HUES6 (cell line): ENCODE measurements around the gene PYGO2.
"Not testable (repeated sequence)": the region's sequence is repeated elsewhere in the genome, so short reads cannot be mapped to it uniquely, and the experiment has no call there.

Experiments
- H3K27ac ChIP-seq: 2 replicates; pipeline ENCODE4 v1.7.0; 2013; ENCODE audit warnings: low read depth, mild to moderate bottlenecking, low read length, inconsistent platforms
- H3K27me3 ChIP-seq: 2 replicates; pipeline ENCODE4 v1.6.1; 2013; ENCODE audit warnings: low read length; ENCODE audit not compliant: control insufficient read depth, insufficient read depth
- H3K36me3 ChIP-seq: 2 replicates; pipeline ENCODE4 v1.6.1; 2013; ENCODE audit warnings: low read length; ENCODE audit not compliant: control insufficient read depth, insufficient read depth
- H3K4me1 ChIP-seq: 2 replicates; pipeline ENCODE4 v1.6.1; 2013; ENCODE audit warnings: low read length; ENCODE audit not compliant: control insufficient read depth, insufficient read depth
- H3K4me3 ChIP-seq: 2 replicates; pipeline ENCODE4 v1.5.1; 2013; ENCODE audit warnings: low read depth, low read length
- H3K9ac ChIP-seq: one replicate; pipeline ENCODE4 v1.6.1; 2013; ENCODE audit warnings: mild to moderate bottlenecking, low read length
- H3K9me3 ChIP-seq: 2 replicates; pipeline ENCODE4 v1.6.1; 2013; ENCODE audit warnings: low read depth, low read length; ENCODE audit not compliant: control insufficient read depth, insufficient read depth

The PYGO2 gene

DNA sequence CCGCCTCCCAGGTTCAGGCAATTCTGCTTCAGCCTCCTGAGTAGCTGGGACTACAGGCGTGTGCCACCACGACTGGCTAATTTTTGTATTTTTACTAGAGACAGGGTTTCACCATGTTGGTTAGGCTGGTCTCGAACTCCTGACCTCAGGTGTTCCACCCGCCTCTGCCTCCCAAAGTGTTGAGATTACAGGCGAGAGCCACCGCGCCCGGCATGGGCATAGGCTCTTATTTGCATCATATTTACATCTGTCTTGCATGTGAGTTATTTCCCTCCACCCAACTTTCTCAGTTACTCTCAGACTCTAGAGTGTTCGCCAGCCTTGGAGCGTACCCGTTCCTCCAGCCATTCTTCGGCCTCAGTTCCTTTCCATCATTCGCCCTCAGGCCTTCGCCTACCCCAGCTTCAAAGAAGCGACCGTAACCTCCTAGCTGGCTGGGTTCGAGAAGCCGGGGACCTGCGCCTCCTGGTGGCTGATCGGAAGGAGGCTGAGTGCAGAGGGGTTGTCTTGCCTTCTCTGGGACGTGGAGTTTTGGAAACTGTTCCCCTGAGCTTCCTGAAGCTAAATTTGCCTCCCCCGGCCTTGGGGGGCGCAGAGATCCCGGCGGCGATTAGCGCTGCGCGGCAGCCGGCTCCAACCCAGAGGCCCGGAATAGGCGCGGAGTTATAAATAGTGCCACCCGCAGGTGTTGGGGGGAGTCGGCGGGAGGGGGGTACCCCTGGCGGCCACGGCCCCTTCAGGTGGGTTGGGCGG lies 37.4 kb upstream of the PYGO2 start:
- Histone ChIP-seq H3K27ac (no peak overlapping the region), H3K4me3 (peak overlapping the region; percentile 44), H3K36me3 (no peaks in the 10 kb centered on the region), H3K9ac (no peak overlapping the region), H3K9me3 (no peaks in the 10 kb centered on the region), H3K27me3 (no peaks in the 10 kb centered on the region), H3K4me1 (peaks cover 7% of the 10 kb centered on the region; the same call in 1 of the 2 replicates)

DNA sequence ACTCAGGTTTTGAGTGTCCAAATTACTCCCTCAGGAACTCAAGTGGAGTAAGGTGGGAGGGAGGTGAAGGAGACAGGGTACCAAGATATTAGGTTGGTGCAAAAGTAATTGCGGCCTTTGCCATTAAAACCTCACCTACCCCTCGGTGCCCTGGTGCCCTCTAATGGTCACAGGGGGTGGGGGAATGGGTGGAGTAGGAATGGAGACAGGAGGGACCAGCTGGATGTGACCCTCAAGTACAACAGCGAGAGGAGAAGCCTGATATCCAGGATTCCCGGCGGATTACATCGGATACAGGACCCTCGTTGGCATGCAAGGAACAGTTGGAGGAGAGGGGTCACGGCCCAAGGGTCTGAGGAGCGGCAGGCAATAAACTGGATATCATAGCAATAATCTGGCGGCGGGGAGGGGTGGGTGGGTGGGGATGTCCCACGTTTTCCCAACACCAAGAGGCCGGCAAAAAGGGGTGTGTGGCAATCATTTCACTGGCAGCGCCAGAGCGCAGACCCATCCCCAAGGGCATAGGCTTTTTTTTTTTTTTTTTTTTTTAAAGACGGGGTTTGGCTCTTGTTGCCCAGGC lies 36.7 kb upstream of the PYGO2 start:
- Histone ChIP-seq H3K27me3 (no peaks in the 10 kb centered on the region), H3K9me3 (no peaks in the 10 kb centered on the region), H3K27ac (no peak overlapping the region), H3K4me3 (no peak overlapping the region), H3K9ac (no peak overlapping the region), H3K36me3 (0 out of 2 replicates have a peak, but pooled peaks cover 2% of the 10 kb centered on the region), H3K4me1 (peaks cover 13% of the 10 kb centered on the region; the same call in 1 of the 2 replicates)

DNA sequence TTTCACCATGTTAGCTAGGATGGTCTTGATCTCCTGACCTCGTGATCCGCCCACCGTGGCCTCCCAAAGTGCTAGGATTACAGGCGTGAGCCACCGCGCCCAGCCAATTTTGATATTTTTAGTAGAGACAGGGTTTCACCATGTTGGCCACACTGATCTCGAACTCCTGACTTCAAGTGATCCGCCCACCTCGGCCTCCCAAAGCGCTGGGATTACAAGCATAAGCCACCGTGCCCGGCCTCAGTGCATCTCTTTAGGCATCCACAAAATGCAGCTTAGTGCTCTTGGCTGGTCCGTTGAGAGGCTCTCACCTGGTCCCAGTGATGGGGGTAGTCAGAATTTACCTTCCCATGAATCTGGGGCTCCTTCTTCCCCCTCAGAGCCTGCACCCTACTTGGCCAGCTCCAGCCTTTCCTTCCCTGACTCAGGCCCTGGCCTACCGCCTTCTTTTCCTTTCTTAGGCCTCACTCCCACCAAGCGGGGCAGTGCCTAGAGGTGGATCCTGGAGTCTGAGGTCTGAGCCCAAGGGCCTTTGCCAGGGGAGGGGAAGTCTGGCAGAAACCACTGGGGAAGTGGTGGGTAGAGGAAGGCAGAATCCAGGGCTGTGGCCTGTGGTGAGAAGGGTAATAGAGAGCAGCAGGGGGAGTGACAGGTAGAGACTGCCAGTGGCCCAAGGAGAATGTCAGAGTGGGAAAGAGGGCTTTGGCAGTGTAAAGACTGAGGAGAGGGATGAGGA lies 35.6 kb upstream of the PYGO2 start:
- no peak overlapping the region for H3K4me3 ChIP-seq
- no peak overlapping the region for H3K9ac ChIP-seq
- H3K4me1 ChIP-seq: peaks cover 17% of the 10 kb centered on the region; the same call in 1 of the 2 replicates
- H3K9me3 ChIP-seq: no peaks in the 10 kb centered on the region
- H3K27me3 ChIP-seq: no peaks in the 10 kb centered on the region
- peaks cover 9% of the 10 kb centered on the region for H3K36me3 ChIP-seq
- no peak overlapping the region for H3K27ac ChIP-seq

DNA sequence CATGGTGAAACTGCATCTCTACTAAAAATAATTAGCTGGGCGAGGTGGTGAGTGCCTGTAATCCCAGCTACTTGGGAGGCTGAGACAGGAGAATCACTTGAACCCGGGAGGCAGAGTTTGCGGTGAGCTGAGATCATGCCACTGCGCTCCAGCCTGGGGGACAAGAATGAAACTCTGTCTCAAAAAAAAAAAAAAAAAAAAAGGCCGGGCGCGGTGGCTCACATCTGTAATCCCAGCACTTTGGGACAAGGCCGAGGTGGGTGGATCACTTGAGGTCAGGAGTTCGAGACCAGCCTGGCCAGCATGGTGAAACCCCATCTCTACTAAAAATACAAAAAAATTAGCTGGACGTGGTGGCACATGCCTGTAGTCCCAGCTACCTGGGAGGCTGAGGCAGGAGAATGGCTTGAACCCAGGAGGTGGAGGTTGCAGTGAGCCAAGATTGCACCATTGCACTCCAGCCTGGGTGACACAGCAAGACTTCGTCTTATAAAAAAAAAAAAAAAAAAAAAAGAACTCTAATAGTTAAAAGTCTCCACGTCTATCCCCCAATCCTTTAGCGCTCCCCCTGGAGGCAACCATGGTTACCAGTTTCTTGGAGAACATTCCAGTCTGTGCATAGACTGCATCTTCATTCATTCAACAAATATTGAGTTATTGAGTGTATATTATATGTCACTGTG lies 33.9 kb upstream of the PYGO2 start:
- not testable (repeated sequence) for H3K27ac ChIP-seq, H3K9me3 ChIP-seq, H3K27me3 ChIP-seq, H3K4me3 ChIP-seq, H3K9ac ChIP-seq
- peaks cover 15% of the 10 kb centered on the region for H3K36me3 ChIP-seq
- H3K4me1 ChIP-seq: peaks cover 17% of the 10 kb centered on the region; the same call in 1 of the 2 replicates

DNA sequence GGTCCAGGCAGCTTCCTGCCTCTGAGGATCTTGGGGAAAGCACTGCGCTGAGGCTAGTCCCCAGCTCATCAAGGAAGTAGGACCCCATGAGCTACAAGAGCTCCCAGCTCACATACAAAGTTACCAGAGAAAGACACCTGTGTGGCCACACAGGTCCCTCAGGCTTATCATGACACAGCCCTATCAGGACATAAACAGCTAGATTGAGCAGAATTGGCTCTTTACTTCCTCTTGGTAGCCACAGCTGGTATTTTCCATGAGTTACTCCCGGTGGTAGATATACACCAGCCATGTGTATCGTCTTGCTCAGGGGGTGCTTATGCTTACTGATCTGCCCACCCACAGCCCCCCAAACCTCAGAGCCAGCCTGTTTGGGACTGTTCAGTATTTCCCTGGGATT lies 33.0 kb upstream of the PYGO2 start:
- Histone ChIP-seq H3K4me3 (no peak overlapping the region), H3K36me3 (peaks cover 24% of the 10 kb centered on the region), H3K27me3 (no peaks in the 10 kb centered on the region), H3K4me1 (peaks cover 14% of the 10 kb centered on the region; the same call in 1 of the 2 replicates), H3K27ac (no peak overlapping the region), H3K9ac (no peak overlapping the region), H3K9me3 (no peaks in the 10 kb centered on the region)

DNA sequence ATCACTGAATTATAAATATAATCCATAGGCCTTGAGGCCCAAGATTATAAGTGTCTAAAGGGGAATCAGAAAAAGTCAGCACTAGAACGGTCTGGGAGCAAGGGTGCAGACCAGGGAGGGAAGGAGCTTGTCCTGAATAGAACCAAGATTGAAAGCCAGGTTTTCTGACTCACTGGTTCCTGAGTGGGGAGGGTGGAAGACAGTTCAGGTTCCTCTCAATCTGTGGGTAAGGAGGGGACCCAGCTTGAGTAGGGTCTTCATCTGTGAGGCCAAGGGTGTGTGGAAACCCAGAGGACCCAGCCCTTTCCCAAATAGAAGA lies 32.6 kb upstream of the PYGO2 start:
- Histone ChIP-seq H3K36me3 (peaks cover 28% of the 10 kb centered on the region), H3K27me3 (no peaks in the 10 kb centered on the region), H3K9ac (no peak overlapping the region), H3K27ac (no peak overlapping the region), H3K4me1 (peaks cover 13% of the 10 kb centered on the region; the same call in 1 of the 2 replicates), H3K9me3 (no peaks in the 10 kb centered on the region), H3K4me3 (no peak overlapping the region)

DNA sequence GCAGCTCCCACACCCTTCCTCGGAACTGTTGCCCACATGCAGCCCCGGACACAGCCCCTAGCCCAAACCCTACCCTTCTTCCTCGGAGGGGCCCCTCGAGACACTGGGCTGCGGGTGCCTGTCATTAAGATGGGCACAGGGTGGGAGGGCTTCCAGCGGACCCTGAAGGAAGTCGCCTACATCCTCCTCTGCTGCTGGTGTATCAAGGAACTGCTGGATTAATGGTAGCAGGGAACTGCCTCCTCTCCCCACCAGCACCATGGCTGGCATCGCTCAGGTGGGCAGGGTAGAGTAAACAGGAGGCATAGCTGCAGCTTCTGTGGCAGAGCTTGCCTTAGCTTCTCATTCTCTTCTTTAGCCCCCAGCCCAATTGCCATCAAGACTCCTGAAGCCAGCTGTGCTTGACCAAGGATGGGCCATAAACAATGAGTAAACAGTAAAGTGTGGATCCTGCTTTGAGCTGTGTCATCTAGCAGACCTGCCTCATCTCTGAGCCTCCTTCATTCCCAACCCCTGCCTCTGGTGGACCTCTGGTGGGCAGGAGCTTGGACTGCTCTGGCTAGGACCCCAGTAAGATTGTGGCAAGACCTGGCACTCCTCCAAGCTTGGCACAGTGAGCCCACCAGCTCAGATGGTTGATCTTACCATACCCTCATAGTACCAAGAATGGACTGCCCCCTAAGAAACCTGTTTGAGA lies 32.1 kb upstream of the PYGO2 start, which contains the start of gene LENEP:
TSS of gene LENEP (plus strand) at position 15 of the 697 bp plus-strand sequence. CDS start at position 37, 22 bp downstream.
- H3K4me1 ChIP-seq: peaks cover 11% of the 10 kb centered on the region; the same call in 1 of the 2 replicates
- H3K27me3 ChIP-seq: no peaks in the 10 kb centered on the region
- peaks cover 33% of the 10 kb centered on the region for H3K36me3 ChIP-seq
- H3K9me3 ChIP-seq: no peaks in the 10 kb centered on the region
- H3K27ac ChIP-seq: no peak within 1 kb of the TSS
- H3K4me3 ChIP-seq: no peak within 1 kb of the TSS
- H3K9ac ChIP-seq: no peak within 1 kb of the TSS

DNA sequence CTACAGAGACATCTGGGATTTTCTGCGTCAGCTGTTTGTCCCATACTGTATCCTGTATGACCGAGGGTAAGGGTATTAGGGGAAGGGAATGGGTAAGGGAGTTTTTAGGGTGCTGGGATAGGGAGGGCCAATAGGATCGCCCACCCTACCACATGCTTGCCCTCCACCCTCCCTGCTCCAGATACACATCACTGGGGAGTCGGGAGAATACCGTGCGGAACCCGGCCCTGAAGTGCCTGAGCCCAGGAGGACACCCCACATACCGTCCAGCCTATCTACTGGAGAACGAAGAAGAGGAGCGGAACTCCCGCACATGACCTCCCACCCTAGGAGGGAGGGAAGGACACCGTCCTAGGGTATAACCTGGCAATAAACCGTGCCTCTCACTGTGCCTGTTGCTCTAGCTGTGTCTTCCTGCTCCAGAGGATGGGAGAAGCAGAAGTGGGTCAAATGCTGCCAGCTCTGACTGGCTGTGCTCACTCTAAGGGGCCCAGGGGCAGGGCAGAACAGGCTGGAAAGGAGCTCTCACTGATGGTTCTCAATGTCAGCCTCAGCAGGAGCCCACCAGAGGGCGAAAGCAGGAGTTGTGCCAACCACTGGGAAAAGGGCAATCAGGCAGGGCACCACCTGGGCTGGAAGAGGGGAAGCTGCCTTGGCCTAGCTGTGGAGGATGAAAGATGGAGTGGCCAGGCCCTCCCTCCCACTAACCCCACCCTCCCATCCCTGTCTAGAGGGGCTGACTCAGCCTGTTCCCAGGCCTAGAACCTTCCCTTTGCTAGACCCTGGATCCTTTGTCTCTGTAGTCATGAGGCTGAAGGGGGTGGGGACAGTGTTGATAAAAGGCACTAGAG lies 31.4 kb upstream of the PYGO2 start:
- Histone ChIP-seq H3K4me3 (no peak overlapping the region), H3K9me3 (no peaks in the 10 kb centered on the region), H3K36me3 (peaks cover 40% of the 10 kb centered on the region), H3K27ac (no peak overlapping the region), H3K4me1 (peaks cover 10% of the 10 kb centered on the region; the same call in 1 of the 2 replicates), H3K9ac (no peak overlapping the region), H3K27me3 (no peaks in the 10 kb centered on the region)

DNA sequence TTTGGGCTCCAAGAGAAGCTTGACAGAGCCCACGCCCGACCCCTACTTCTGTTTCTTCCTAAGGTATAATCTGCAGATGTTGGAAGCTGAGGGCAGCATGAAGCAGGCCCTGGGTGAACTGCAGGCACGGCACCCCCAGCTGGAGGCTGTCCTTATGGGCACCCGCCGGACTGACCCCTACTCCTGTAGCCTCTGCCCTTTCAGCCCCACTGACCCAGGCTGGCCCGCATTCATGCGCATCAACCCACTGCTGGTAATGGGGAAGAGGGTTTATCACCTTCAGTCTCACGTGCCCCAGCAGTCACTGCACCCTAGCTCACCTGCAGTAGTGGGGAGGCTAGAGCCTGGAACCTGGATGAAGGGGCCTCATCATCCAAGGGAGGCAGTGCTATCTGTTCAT lies 28.7 kb upstream of the PYGO2 start:
- Histone ChIP-seq H3K27ac (no peak overlapping the region), H3K4me1 (peaks cover 10% of the 10 kb centered on the region; the same call in 1 of the 2 replicates), H3K9me3 (no peaks in the 10 kb centered on the region), H3K9ac (no peak overlapping the region), H3K36me3 (peaks cover 53% of the 10 kb centered on the region), H3K27me3 (no peaks in the 10 kb centered on the region), H3K4me3 (no peak overlapping the region)
